ENCODE data around the gene CEP83. TPM values are rescaled to one million over a fixed set of nuclear protein-coding genes. Genes with fewer than 3 reads are reported as not detected.
A peak's percentile ranks its signal among the peaks of the same experiment; 100 is the strongest.

The CEP83 gene
- polyA plus RNA-seq, 1 donor (not counting 4 experiments of a cell fraction or from before 2014, with no cell fraction given), result 9.5 TPM

GRCh38 chr12:94263011-94263811 is 196.5 kb downstream of the CEP83 start:
- H3K9ac ChIP-seq (ENCODE audit: control insufficient read depth, extremely low read depth, insufficient read depth, low read length), result peak overlapping the region; percentile 73
- no peak for DNase-seq (ENCODE audit: low read depth, low spot score)
- peaks cover 9% of the 10 kb centered on the region for H3K27me3 ChIP-seq (ENCODE audit: control insufficient read depth, extremely low read depth, insufficient read depth, low read length)
- peak overlapping the region in 2 of 3 experiments; percentile 60 to 76 for H3K4me3 ChIP-seq (ENCODE audit: control insufficient read depth in 2 of 3, extremely low read depth in 1 of 3, insufficient read depth in 2 of 3, low read depth in 1 of 3, low read length in 3 of 3)
- TF ChIP-seq CTCF (optimal IDR thresholded peaks at IDR 0.05 in 1 of 3, IDR thresholded peaks at IDR 0.05 in 1 of 3, conservative IDR thresholded peaks at IDR 0.05 in 1 of 3; ENCODE audit: extremely low read depth in 1 of 3, insufficient read depth in 2 of 3, low read length in 3 of 3), result no peak
- TF ChIP-seq EZH2 (IDR thresholded peaks at IDR 0.05; ENCODE audit: low read length), result no peak
- H4K20me1 ChIP-seq (ENCODE audit: control insufficient read depth, extremely low read depth, insufficient read depth, low read length), result no peaks in the 10 kb centered on the region
- peak overlapping the region; percentile 98 for H2AFZ ChIP-seq (ENCODE audit: control insufficient read depth, low read length)
- H3K79me2 ChIP-seq (ENCODE audit: control insufficient read depth, insufficient read depth, low read length), result no peaks in the 10 kb centered on the region
- dilution Hi-C loops (cut with MboI; ENCODE audit: extremely low pct_ligation_motif_present, low sequenced_read_pairs), result no loop called here
- no peaks in the 10 kb centered on the region for H3K36me3 ChIP-seq (ENCODE audit: control insufficient read depth in 2 of 2, extremely low read depth in 1 of 2, insufficient read depth in 2 of 2, low read length in 2 of 2)
- peaks cover 9% of the 10 kb centered on the region for H3K4me1 ChIP-seq (ENCODE audit: control insufficient read depth, extremely low read depth, insufficient read depth, low read length)
- H3K9me1 ChIP-seq (ENCODE audit: control insufficient read depth, extremely low read depth, insufficient read depth, low read length), result no peaks in the 10 kb centered on the region
- H3K4me2 ChIP-seq (ENCODE audit: control insufficient read depth, extremely low read depth, insufficient read depth, low read depth, low read length), result peak overlapping the region; percentile 89
- H3K9me3 ChIP-seq (ENCODE audit: control insufficient read depth, low read depth, low read length), result no peaks in the 10 kb centered on the region
- peak overlapping the region; percentile 49 for H3K27ac ChIP-seq (ENCODE audit: control insufficient read depth, insufficient read depth, low read length)
- no peak for FAIRE-seq

- H3K27ac ChIP-seq (ENCODE audit: control insufficient read depth, insufficient read depth, low read length), result peak overlapping the region; percentile 49
- no peak for TF ChIP-seq CTCF (optimal IDR thresholded peaks at IDR 0.05 in 1 of 3, IDR thresholded peaks at IDR 0.05 in 1 of 3, conservative IDR thresholded peaks at IDR 0.05 in 1 of 3; ENCODE audit: extremely low read depth in 1 of 3, insufficient read depth in 2 of 3, low read length in 3 of 3)
- TF ChIP-seq EZH2 (IDR thresholded peaks at IDR 0.05; ENCODE audit: low read length), result no peak
- H3K4me2 ChIP-seq (ENCODE audit: control insufficient read depth, extremely low read depth, insufficient read depth, low read depth, low read length), result peak overlapping the region; percentile 89
- no peaks in the 10 kb centered on the region for H3K9me3 ChIP-seq (ENCODE audit: control insufficient read depth, low read depth, low read length)
- H3K4me1 ChIP-seq (ENCODE audit: control insufficient read depth, extremely low read depth, insufficient read depth, low read length), result peaks cover 9% of the 10 kb centered on the region
- FAIRE-seq (peak; percentile 44), DNase-seq (ENCODE audit: low read depth, low spot score) (no peak)
- peaks cover 3% of the 10 kb centered on the region for H3K27me3 ChIP-seq (ENCODE audit: control insufficient read depth, extremely low read depth, insufficient read depth, low read length)
- H3K79me2 ChIP-seq (ENCODE audit: control insufficient read depth, insufficient read depth, low read length), result no peaks in the 10 kb centered on the region
- peak overlapping the region; percentile 73 for H3K9ac ChIP-seq (ENCODE audit: control insufficient read depth, extremely low read depth, insufficient read depth, low read length)
- H3K4me3 ChIP-seq (ENCODE audit: control insufficient read depth in 2 of 3, extremely low read depth in 1 of 3, insufficient read depth in 2 of 3, low read depth in 1 of 3, low read length in 3 of 3), result peak overlapping the region; percentile 38 to 76 (median 60)
- H4K20me1 ChIP-seq (ENCODE audit: control insufficient read depth, extremely low read depth, insufficient read depth, low read length), result no peaks in the 10 kb centered on the region
- H3K36me3 ChIP-seq (ENCODE audit: control insufficient read depth in 2 of 2, extremely low read depth in 1 of 2, insufficient read depth in 2 of 2, low read length in 2 of 2), result no peaks in the 10 kb centered on the region
- H2AFZ ChIP-seq (ENCODE audit: control insufficient read depth, low read length), result peak overlapping the region; percentile 98
- H3K9me1 ChIP-seq (ENCODE audit: control insufficient read depth, extremely low read depth, insufficient read depth, low read length), result no peaks in the 10 kb centered on the region
- dilution Hi-C loops (cut with MboI; ENCODE audit: extremely low pct_ligation_motif_present, low sequenced_read_pairs), result no loop called here
Measured at GRCh38 chr12:94262228-94263010, 197.2 kb downstream of the CEP83 start.
